ENCODE results near the gene HOXD3. TPM values are rescaled to one million over a fixed set of nuclear protein-coding genes. Genes with fewer than 3 reads are reported as not detected.

HOXD3 gene
- total and polyA plus RNA-seq, 2 experiments from 2014 or later = not detected

- Mint-ChIP-seq H3K4me3 (no peak overlapping the region), H3K36me3 (ENCODE audit: low read depth) (no peaks in the 10 kb centered on the region), H3K9me3 (0 out of 3 replicates have a peak, but pooled peaks cover 2% of the 10 kb centered on the region), H3K4me1 (peaks cover 12% of the 10 kb centered on the region), H3K27me3 (ENCODE audit: insufficient read depth, low read depth, poor library complexity) (peaks cover 100% of the 10 kb centered on the region), H3K27ac (no peak overlapping the region)
- no peak for TF ChIP-seq JUNB (IDR thresholded peaks at IDR 0.05; ENCODE audit: unreplicated experiment)
- TF ChIP-seq EZH2phosphoT487 (IDR thresholded peaks at IDR 0.05; ENCODE audit: unreplicated experiment) = peak; percentile 33
- peak; percentile 66 for TF ChIP-seq EZH2 (IDR thresholded peaks at IDR 0.05; ENCODE audit: low read depth, unreplicated experiment)
- no peak for TF ChIP-seq STAT1 (IDR thresholded peaks at IDR 0.05; ENCODE audit: unreplicated experiment)
- H3K4me2 ChIP-seq = no peak overlapping the region
- peaks cover 28% of the 10 kb centered on the region; the same call in 1 of the 2 replicates for H3F3A ChIP-seq (replicated peaks; ENCODE audit: low read depth)
- H3K27ac ChIP-seq (ENCODE audit: low read depth) = no peak overlapping the region
- no peaks in the 10 kb centered on the region for H3K9me2 ChIP-seq (ENCODE audit: insufficient read depth)
- H3K79me2 ChIP-seq (replicated peaks; ENCODE audit: insufficient read depth) = no peaks in the 10 kb centered on the region
- no peaks in the 10 kb centered on the region for H3K36me3 ChIP-seq (ENCODE audit: insufficient read depth)
- H3K4me1 ChIP-seq (ENCODE audit: insufficient read depth) = peaks cover 13% of the 10 kb centered on the region
- ATAC-seq (no peak), DNase-seq (ENCODE audit: low spot score) (no peak)
- peaks cover 100% of the 10 kb centered on the region for H3K27me3 ChIP-seq (ENCODE audit: insufficient read depth)
- peaks cover 32% of the 10 kb centered on the region for H4K20me1 ChIP-seq (replicated peaks; ENCODE audit: insufficient read depth)
- no peak overlapping the region for H2AFZ ChIP-seq
- H3K4me3 ChIP-seq = no peak overlapping the region
These were observed 11.8 kb upstream of the HOXD3 start for GRCh38 chr2:176145085-176145969.

GRCh38 chr2:176146101-176146500 lies 11.0 kb upstream of the HOXD3 start:
- H2AFZ ChIP-seq = no peak overlapping the region
- H3F3A ChIP-seq (replicated peaks; ENCODE audit: low read depth) = peaks cover 27% of the 10 kb centered on the region; the same call in 1 of the 2 replicates
- H3K79me2 ChIP-seq (replicated peaks; ENCODE audit: insufficient read depth) = no peaks in the 10 kb centered on the region
- Mint-ChIP-seq H3K9me3 (0 out of 3 replicates have a peak, but pooled peaks cover 2% of the 10 kb centered on the region), H3K27ac (no peak overlapping the region), H3K4me1 (peaks cover 12% of the 10 kb centered on the region), H3K36me3 (ENCODE audit: low read depth) (no peaks in the 10 kb centered on the region), H3K27me3 (ENCODE audit: insufficient read depth, low read depth, poor library complexity) (peaks cover 100% of the 10 kb centered on the region), H3K4me3 (no peak overlapping the region)
- H3K27ac ChIP-seq (ENCODE audit: low read depth) = no peak overlapping the region
- H3K4me2 ChIP-seq = no peak overlapping the region
- no peaks in the 10 kb centered on the region for H3K9me2 ChIP-seq (ENCODE audit: insufficient read depth)
- no peak overlapping the region for H3K4me3 ChIP-seq
- H4K20me1 ChIP-seq (replicated peaks; ENCODE audit: insufficient read depth) = peaks cover 39% of the 10 kb centered on the region
- no peaks in the 10 kb centered on the region for H3K36me3 ChIP-seq (ENCODE audit: insufficient read depth)
- H3K4me1 ChIP-seq (ENCODE audit: insufficient read depth) = peaks cover 13% of the 10 kb centered on the region
- DNase-seq (ENCODE audit: low spot score) = no peak
- peaks cover 100% of the 10 kb centered on the region for H3K27me3 ChIP-seq (ENCODE audit: insufficient read depth)
- TF ChIP-seq REST (IDR thresholded peaks at IDR 0.05; ENCODE audit: unreplicated experiment) = no peak
- peak; percentile 0 for TF ChIP-seq EZH2phosphoT487 (IDR thresholded peaks at IDR 0.05; ENCODE audit: unreplicated experiment)
- peak; percentile 36 for TF ChIP-seq EZH2 (IDR thresholded peaks at IDR 0.05; ENCODE audit: low read depth, unreplicated experiment)
- ATAC-seq = no peak
